ENCODE results near the gene VAV3. TPM values are rescaled to one million over a fixed set of nuclear protein-coding genes. Genes with fewer than 3 reads are reported as not detected.

VAV3 gene
- total and polyA plus RNA-seq, 9 of the 15 experiments (the other 6 are each of a cell fraction or from before 2014, with no cell fraction given), result not detected

DNA sequence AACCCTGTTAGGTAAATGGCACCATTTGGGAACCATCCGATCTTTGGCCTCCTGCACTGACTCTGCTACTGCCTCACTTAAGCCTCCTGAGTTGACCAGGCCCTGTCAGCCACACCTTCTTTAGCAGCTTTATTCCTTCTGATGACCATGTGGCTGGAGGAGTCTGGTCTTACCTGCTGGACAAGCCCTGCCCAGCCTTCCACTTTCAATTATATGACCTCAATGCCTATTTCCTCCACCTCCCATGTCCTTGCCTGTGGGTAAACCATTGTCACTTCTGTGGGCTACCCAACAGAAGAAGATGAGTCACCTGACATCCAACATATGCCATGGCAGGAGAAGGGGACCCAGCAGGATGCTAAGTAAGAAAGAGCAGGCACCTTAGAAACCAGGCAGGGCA, 430.3 kb downstream of the VAV3 start:
- H3K4me3 ChIP-seq, result no peak overlapping the region
- in situ Hi-C loops (cut with MboI), result no loop called here
- FAIRE-seq (no peak), DNase-seq (ENCODE audit: extremely low read depth in 1 of 4, low spot score in 3 of 4) (no peak), ATAC-seq (no peak)
- ChIA-PET CTCF (ENCODE audit: low intra/inter-chr PET ratio) (no interaction called here), POLR2A (no interaction called here)
- no peaks in the 10 kb centered on the region for H3K4me1 ChIP-seq (replicated peaks in 1 of 2; ENCODE audit: control insufficient read depth in 2 of 2, insufficient read depth in 2 of 2, low read length in 2 of 2)
- no peaks in the 10 kb centered on the region for H3K9me3 ChIP-seq (replicated peaks; ENCODE audit: control insufficient read depth, insufficient read depth, low read depth, low read length)
- H2AFZ ChIP-seq (ENCODE audit: low read depth, low read length), result no peak overlapping the region
- 0% methylated on average over 1 of the region's 1 CpG for WGBS (ENCODE audit: insufficient coverage, low coverage, missing lambda C conversion rate)
- H3K4me2 ChIP-seq (ENCODE audit: insufficient read depth, low read length), result no peak overlapping the region
- H3K9me1 ChIP-seq (ENCODE audit: control insufficient read depth, insufficient read depth, low read length), result no peaks in the 10 kb centered on the region
- no peaks in the 10 kb centered on the region for H3K36me3 ChIP-seq (ENCODE audit: control insufficient read depth, insufficient read depth, low read length)
- H3K9ac ChIP-seq (ENCODE audit: insufficient read depth in 1 of 2, low read depth in 2 of 2, low read length in 2 of 2), result no peak overlapping the region
- no peak overlapping the region for H3K27ac ChIP-seq (ENCODE audit: extremely low read depth, low read depth, low read length)
- no TSS peak for BruUV-seq (replicated peaks)
- intact Hi-C loops (cut with micrococcal nuclease), result no loop called here
- H3K27me3 ChIP-seq (ENCODE audit: control insufficient read depth in 2 of 2, insufficient read depth in 2 of 2, low read length in 2 of 2), result no peaks in the 10 kb centered on the region
- no peaks in the 10 kb centered on the region for H4K20me1 ChIP-seq (replicated peaks; ENCODE audit: control insufficient read depth, insufficient read depth, low read length)
- TF ChIP-seq ETS2 (tag; IDR thresholded peaks at IDR 0.05; ENCODE audit: borderline replicate concordance, poor library complexity, severe bottlenecking) (no peak), SETDB1 (IDR thresholded peaks at IDR 0.05; ENCODE audit: low read length) (no peak), FOXK1 (CRISPR knock-in tag; IDR thresholded peaks at IDR 0.05; ENCODE audit: borderline replicate concordance) (no peak), SMARCB1 (IDR thresholded peaks at IDR 0.05; ENCODE audit: insufficient read length, low read depth) (no peak), HMGN3 (IDR thresholded peaks at IDR 0.05; ENCODE audit: borderline replicate concordance, extremely low read depth, insufficient read length, low read depth, low read length) (no peak), TAF15 (IDR thresholded peaks at IDR 0.05; ENCODE audit: low read depth, low read length) (no peak), ZSCAN32 (CRISPR knock-in tag; IDR thresholded peaks at IDR 0.05) (no peak), ZBTB17 (CRISPR knock-in tag; IDR thresholded peaks at IDR 0.05) (no peak), GABPA (tag; conservative IDR thresholded peaks at IDR 0.05; ENCODE audit: low read depth) (no peak), CHCHD3 (CRISPR knock-in tag; IDR thresholded peaks at IDR 0.05) (no peak), AFF1 (IDR thresholded peaks at IDR 0.05; ENCODE audit: low read depth in 1 of 2, partially characterized antibody in 2 of 2) (no peak), NFXL1 (CRISPR knock-in tag; IDR thresholded peaks at IDR 0.05) (no peak), ZNF436 (CRISPR knock-in tag; IDR thresholded peaks at IDR 0.05) (no peak), HDGF (IDR thresholded peaks at IDR 0.05) (no peak), ZNF197 (CRISPR knock-in tag; IDR thresholded peaks at IDR 0.05; ENCODE audit: low read depth) (no peak), ZC3H4 (CRISPR knock-in tag; IDR thresholded peaks at IDR 0.05; ENCODE audit: borderline replicate concordance) (no peak)
- H3K79me2 ChIP-seq (ENCODE audit: control insufficient read depth, insufficient read depth, low read length), result no peaks in the 10 kb centered on the region
